Fibroblast of the aortic adventitia (primary cell): Measurements from ENCODE around the gene PAPOLA. TPM values are rescaled to one million over a fixed set of nuclear protein-coding genes. Genes with fewer than 3 reads are reported as not detected.
A peak's percentile ranks its signal among the peaks of the same experiment; 100 is the strongest.
"Not testable (repeated sequence)": the region's sequence is repeated elsewhere in the genome, so short reads cannot be mapped to it uniquely, and the experiment has no call there.

ENCODE experiments used
- DNase-seq: peaks from one replicate; pipeline ENCODE4 v3.0.0-alpha.2; 2010; ENCODE audit warnings: low read depth
- H3K4me3 ChIP-seq: 2 replicates; pipeline ENCODE4 v1.5.1; 2011; ENCODE audit warnings: low read depth, mild to moderate bottlenecking, control low read depth, low read length, moderate library complexity
- CTCF ChIP-seq: IDR thresholded peaks from 2 replicates; pipeline ENCODE4 v1.5.1; 2011; ENCODE audit warnings: mild to moderate bottlenecking, low read length, control low read depth, inconsistent platforms; ENCODE audit not compliant: insufficient read depth
- total RNA-seq: library from RNA; depleted of rRNA; stranded (reverse); fragments of >200 nt; gene quantifications from 2 replicates; pipeline ENCODE4 v1.2.3, GENCODE V29; 2012; ENCODE audit warnings: low replicate concordance

The PAPOLA gene
- total RNA-seq, 1 donor, result 124 TPM

- no peak for DNase-seq
- H3K4me3 ChIP-seq, result peak overlapping the region; percentile 98
- TF ChIP-seq CTCF, result no peak
Observed at GRCh38 chr14:96501217-96501739, 904 bp upstream of the PAPOLA start.

GRCh38 chr14:96502621-96503305 lies 581 bp downstream of the PAPOLA start:
- DNase-seq, result peak; percentile 25
- H3K4me3 ChIP-seq, result peak overlapping the region; percentile 98
- TF ChIP-seq CTCF, result no peak

- no peak for TF ChIP-seq CTCF
- H3K4me3 ChIP-seq, result peak overlapping the region; percentile 98
- DNase-seq, result peak; percentile 7
Observed at GRCh38 chr14:96503306-96503679, 1.1 kb downstream of the PAPOLA start.

GRCh38 chr14:96504353-96504752 lies 2.2 kb downstream of the PAPOLA start:
- peak overlapping the region; percentile 17 for H3K4me3 ChIP-seq
- not testable (repeated sequence) for DNase-seq

- DNase-seq, result no peak
- H3K4me3 ChIP-seq, result no peak overlapping the region
- TF ChIP-seq CTCF, result no peak
Observed at GRCh38 chr14:96507723-96508122, 5.5 kb downstream of the PAPOLA start.

GRCh38 chr14:96508900-96509299 lies 6.7 kb downstream of the PAPOLA start:
- no peak overlapping the region for H3K4me3 ChIP-seq
- TF ChIP-seq CTCF, result no peak
- no peak for DNase-seq

- no peak for TF ChIP-seq CTCF
- no peak overlapping the region for H3K4me3 ChIP-seq
- no peak for DNase-seq
Observed at GRCh38 chr14:96509457-96510090, 7.4 kb downstream of the PAPOLA start.
